ENCODE measurements around the gene AJM1. TPM values are rescaled to one million over a fixed set of nuclear protein-coding genes. Genes with fewer than 3 reads are reported as not detected.

The AJM1 gene
- total and polyA plus RNA-seq, 2 donors (not counting 1 experiment from before 2014, with no cell fraction given): 1.7 to 2.9 TPM

DNA sequence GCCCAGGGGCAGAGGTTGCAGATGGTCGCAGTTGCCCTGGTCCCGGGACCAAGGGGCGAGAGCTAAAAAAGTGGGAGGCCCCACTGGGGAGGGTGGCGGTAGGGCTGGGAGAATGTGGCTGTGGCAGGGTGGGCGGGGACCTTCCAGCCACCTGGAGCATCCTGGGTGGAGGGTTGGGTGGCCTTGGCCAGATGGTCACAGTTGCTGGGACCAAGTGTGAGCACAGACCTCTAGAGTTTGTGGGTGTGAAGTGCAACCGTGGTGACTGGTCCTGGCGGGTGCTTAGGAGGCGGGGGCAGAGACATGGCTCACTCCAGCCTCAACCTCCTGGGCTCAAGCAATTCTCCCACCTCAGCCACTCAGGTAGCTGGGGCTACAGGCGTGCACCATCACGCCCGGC, 38.4 kb downstream of the AJM1 start:
- Histone ChIP-seq H3K36me3 (replicated peaks in 1 of 2; ENCODE audit: control extremely low read depth in 1 of 2, control insufficient read depth in 1 of 2, extremely low read depth in 1 of 2, insufficient read depth in 2 of 2, low read length in 1 of 2) (no peaks in the 10 kb centered on the region), H3K27ac (ENCODE audit: low read length in 2 of 2) (no peak overlapping the region), H3K27me3 (replicated peaks in 1 of 4; ENCODE audit: control extremely low read depth in 1 of 4, control insufficient read depth in 3 of 4, insufficient read depth in 4 of 4, low read length in 3 of 4) (no peaks in the 10 kb centered on the region), H4K20me1 (ENCODE audit: control insufficient read depth, insufficient read depth, low read length, poor library complexity, severe bottlenecking) (no peaks in the 10 kb centered on the region), H3K9me3 (ENCODE audit: control extremely low read depth in 1 of 3, control insufficient read depth in 2 of 3, insufficient read depth in 1 of 3, low read length in 2 of 3) (no peaks in the 10 kb centered on the region), H3K4me1 (ENCODE audit: control insufficient read depth in 2 of 2, insufficient read depth in 2 of 2, low read length in 2 of 2) (peaks cover 22 to 28% of the 10 kb centered on the region in 2 donors), H3K4me3 (ENCODE audit: control extremely low read depth in 1 of 5, extremely low read depth in 1 of 5, insufficient read depth in 1 of 5, low read depth in 2 of 5, low read length in 4 of 5) (no peak overlapping the region), H3K79me2 (ENCODE audit: control insufficient read depth, insufficient read depth, low read length) (peaks cover 18% of the 10 kb centered on the region), H3K9ac (ENCODE audit: low read length) (no peak overlapping the region), H3K4me2 (replicated peaks; ENCODE audit: low read depth, low read length, poor library complexity, severe bottlenecking) (no peak overlapping the region), H2AFZ (ENCODE audit: insufficient read depth, low read depth, low read length, poor library complexity, severe bottlenecking) (no peak overlapping the region)
- POLR2A ChIA-PET: interaction anchor here (1.0 to 1.4 kb wide), 2 partner anchors 14 to 21 kb away, joined by 3 to 4 read pairs; partner anchors contain the start of gene EDF1
- H3K27ac Mint-ChIP-seq: no peak overlapping the region
- 81% methylated on average over 10 of the region's 11 CpGs for WGBS (ENCODE audit: insufficient coverage)
- TF ChIP-seq EZH2 (IDR thresholded peaks at IDR 0.05; ENCODE audit: borderline replicate concordance, insufficient read depth, low read depth, low read length, poor library complexity, severe bottlenecking): no peak
- no peak for TF ChIP-seq CTCF (IDR thresholded peaks at IDR 0.05)
- ATAC-seq (ENCODE audit: low read depth) (no peak), DNase-seq (no peak)
- no peaks in the 10 kb centered on the region for H3K9me3 Mint-ChIP-seq (ENCODE audit: insufficient read depth)
- H3K4me3 Mint-ChIP-seq: no peak overlapping the region
- peaks cover 19% of the 10 kb centered on the region for H3K4me1 Mint-ChIP-seq
- no peaks in the 10 kb centered on the region for H3K27me3 Mint-ChIP-seq
- intact Hi-C loops (cut with micrococcal nuclease): loop anchor here (10.0 kb wide), 1 partner anchor 324 kb away; the partner anchor contains the start of genes NDOR1, TMEM203 and TPRN
- CTCF ChIA-PET: interaction anchor here (0.7 kb wide), 1 partner anchor 22 kb away, joined by 3 read pairs; no protein-coding TSS in a partner anchor

GRCh38 chr9:136881691-136882108, 39.4 kb downstream of the AJM1 start:
- TF ChIP-seq EZH2 (IDR thresholded peaks at IDR 0.05; ENCODE audit: borderline replicate concordance, insufficient read depth, low read depth, low read length, poor library complexity, severe bottlenecking) (no peak), CTCF (IDR thresholded peaks at IDR 0.05) (no peak)

More at GRCh38 chr9:136881691-136882108, 39.4 kb downstream of the AJM1 start:
- H3K9me3 Mint-ChIP-seq (ENCODE audit: insufficient read depth): no peaks in the 10 kb centered on the region
- H2AFZ ChIP-seq (ENCODE audit: insufficient read depth, low read depth, low read length, poor library complexity, severe bottlenecking): peak overlapping the region; percentile 78
- no peak for ATAC-seq (ENCODE audit: low read depth)
- CTCF ChIA-PET: interaction anchor here (0.6 to 1.7 kb wide), 4 partner anchors 10 to 94 kb away, joined by 3 to 11 read pairs (median 4); partner anchors contain the start of gene AJM1
- intact Hi-C loops (cut with micrococcal nuclease): loop anchor here (1.0 to 10.0 kb wide), 5 partner anchors 15 to 323 kb away; partner anchors contain the start of genes EDF1, FBXW5, NDOR1 and PHPT1
- H3K4me1 Mint-ChIP-seq: peaks cover 19% of the 10 kb centered on the region
- peaks cover 22 to 30% of the 10 kb centered on the region in 2 donors for H3K4me1 ChIP-seq (ENCODE audit: control insufficient read depth in 2 of 2, insufficient read depth in 2 of 2, low read length in 2 of 2)
- POLR2A ChIA-PET: interaction anchor here (0.6 to 1.4 kb wide), 6 partner anchors 15 to 85 kb away, joined by 3 to 11 read pairs (median 4); partner anchors contain the start of genes AJM1 and EDF1
- peaks cover 24% of the 10 kb centered on the region for H3K79me2 ChIP-seq (ENCODE audit: control insufficient read depth, insufficient read depth, low read length)
- no peaks in the 10 kb centered on the region for H3K36me3 ChIP-seq (replicated peaks in 1 of 2; ENCODE audit: control extremely low read depth in 1 of 2, control insufficient read depth in 1 of 2, extremely low read depth in 1 of 2, insufficient read depth in 2 of 2, low read length in 1 of 2)
- H3K27ac Mint-ChIP-seq: peak overlapping the region; percentile 85
- H3K27me3 ChIP-seq (replicated peaks in 1 of 4; ENCODE audit: control extremely low read depth in 1 of 4, control insufficient read depth in 3 of 4, insufficient read depth in 4 of 4, low read length in 3 of 4): no peaks in the 10 kb centered on the region
- H3K4me3 ChIP-seq (ENCODE audit: control extremely low read depth in 1 of 5, extremely low read depth in 1 of 5, insufficient read depth in 1 of 5, low read depth in 2 of 5, low read length in 4 of 5): peak overlapping the region in 4 of 5 experiments; percentile 44 to 60 (median 56)
- H3K4me2 ChIP-seq (replicated peaks; ENCODE audit: low read depth, low read length, poor library complexity, severe bottlenecking): peak overlapping the region; percentile 87
- WGBS (ENCODE audit: insufficient coverage): 3% methylated on average over 8 of the region's 9 CpGs
- H3K27ac ChIP-seq (ENCODE audit: low read length in 2 of 2): peak overlapping the region; percentile 72 to 75
- peak; percentile 47 for DNase-seq
- H3K27me3 Mint-ChIP-seq: no peaks in the 10 kb centered on the region
- peaks cover 2% of the 10 kb centered on the region for H4K20me1 ChIP-seq (ENCODE audit: control insufficient read depth, insufficient read depth, low read length, poor library complexity, severe bottlenecking)
- H3K4me3 Mint-ChIP-seq: peak overlapping the region; percentile 84
- H3K9ac ChIP-seq (ENCODE audit: low read length): peak overlapping the region; percentile 66
- H3K9me3 ChIP-seq (ENCODE audit: control extremely low read depth in 1 of 3, control insufficient read depth in 2 of 3, insufficient read depth in 1 of 3, low read length in 2 of 3): no peaks in the 10 kb centered on the region
